PC-3 (cell line): ENCODE results near the gene PTRH2.

Experiments
- EZH2 ChIP-seq: fragments of 300-600 bp; sonication (generic); IDR thresholded peaks from one replicate; pipeline ENCODE4 v1.6.1; 2017; ENCODE audit warnings: antibody characterized with exemption, mild to moderate bottlenecking, low read length; ENCODE audit not compliant: unreplicated experiment
- EZH2phosphoT487 ChIP-seq: fragments of 300-600 bp; sonication (generic); IDR thresholded peaks from 2 replicates; pipeline ENCODE4 v1.6.1; 2018; ENCODE audit warnings: mild to moderate bottlenecking, antibody characterized with exemption, low read length, borderline replicate concordance
- TF ChIP-seq, protein P1 (sequence below): fragments of 300-600 bp; sonication (generic); conservative IDR thresholded peaks from 2 replicates; pipeline ENCODE4 v1.5.1; 2017; ENCODE audit warnings: antibody characterized with exemption, low read depth, mild to moderate bottlenecking, low read length

DNA sequence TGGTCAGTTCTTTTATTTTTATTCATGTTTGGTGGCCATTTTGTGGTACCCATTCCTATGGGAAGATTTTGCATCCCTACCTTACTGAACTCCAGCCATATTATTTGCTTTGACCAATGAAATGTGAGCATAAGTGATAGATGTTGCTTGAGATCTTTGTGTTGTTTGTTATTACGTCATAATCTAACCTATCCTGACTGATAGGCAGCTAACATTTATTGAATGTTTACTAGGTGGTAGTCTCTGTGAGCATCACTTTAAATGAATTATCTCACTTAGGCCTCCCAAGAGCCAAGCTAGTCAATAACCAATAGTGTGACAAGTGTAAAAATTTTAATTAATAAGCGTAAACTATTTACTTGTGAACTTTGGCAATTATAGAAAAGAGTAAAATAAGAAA, 37.8 kb upstream of the PTRH2 start:
- TF ChIP-seq, protein P1, sequence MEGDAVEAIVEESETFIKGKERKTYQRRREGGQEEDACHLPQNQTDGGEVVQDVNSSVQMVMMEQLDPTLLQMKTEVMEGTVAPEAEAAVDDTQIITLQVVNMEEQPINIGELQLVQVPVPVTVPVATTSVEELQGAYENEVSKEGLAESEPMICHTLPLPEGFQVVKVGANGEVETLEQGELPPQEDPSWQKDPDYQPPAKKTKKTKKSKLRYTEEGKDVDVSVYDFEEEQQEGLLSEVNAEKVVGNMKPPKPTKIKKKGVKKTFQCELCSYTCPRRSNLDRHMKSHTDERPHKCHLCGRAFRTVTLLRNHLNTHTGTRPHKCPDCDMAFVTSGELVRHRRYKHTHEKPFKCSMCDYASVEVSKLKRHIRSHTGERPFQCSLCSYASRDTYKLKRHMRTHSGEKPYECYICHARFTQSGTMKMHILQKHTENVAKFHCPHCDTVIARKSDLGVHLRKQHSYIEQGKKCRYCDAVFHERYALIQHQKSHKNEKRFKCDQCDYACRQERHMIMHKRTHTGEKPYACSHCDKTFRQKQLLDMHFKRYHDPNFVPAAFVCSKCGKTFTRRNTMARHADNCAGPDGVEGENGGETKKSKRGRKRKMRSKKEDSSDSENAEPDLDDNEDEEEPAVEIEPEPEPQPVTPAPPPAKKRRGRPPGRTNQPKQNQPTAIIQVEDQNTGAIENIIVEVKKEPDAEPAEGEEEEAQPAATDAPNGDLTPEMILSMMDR: no peak
- TF ChIP-seq EZH2phosphoT487 (no peak), EZH2 (no peak)
